Smooth muscle cell (in vitro differentiated cells): ENCODE data around the gene SPC24. TPM values are rescaled to one million over a fixed set of nuclear protein-coding genes. Genes with fewer than 3 reads are reported as not detected.
"Not testable (repeated sequence)": the region's sequence is repeated elsewhere in the genome, so short reads cannot be mapped to it uniquely, and the experiment has no call there.

Source experiments
- DNase-seq: peaks from one replicate; lab custom pipeline; 2025; ENCODE audit not compliant: unreplicated experiment; lab: John Stamatoyannopoulos, UW
- H2AFZ ChIP-seq: fragments of 200-600 bp; sonication (generic); 2 replicates; pipeline ENCODE4 v1.6.0; 2016; ENCODE audit warnings: antibody characterized with exemption, low read depth, mild to moderate bottlenecking
- H3F3A ChIP-seq: fragments of 200-600 bp; sonication (generic); 2 replicates; pipeline ENCODE4 v1.6.0; 2017; ENCODE audit warnings: antibody characterized with exemption, low read depth
- H3K27ac ChIP-seq: fragments of 200-600 bp; sonication (generic); 2 replicates; pipeline ENCODE4 v1.5.1; 2016; ENCODE audit warnings: low read depth, mild to moderate bottlenecking
- H3K27me3 ChIP-seq: fragments of 200-600 bp; sonication (generic); 2 replicates; pipeline ENCODE4 v1.6.1; 2016; ENCODE audit warnings: low read depth, mild to moderate bottlenecking
- H3K36me3 ChIP-seq: fragments of 200-600 bp; sonication (generic); 2 replicates; pipeline ENCODE4 v1.5.1; 2016; ENCODE audit warnings: low read depth
- H3K4me1 ChIP-seq: fragments of 200-600 bp; sonication (generic); 2 replicates; pipeline ENCODE4 v1.5.1; 2016; ENCODE audit warnings: low read depth
- H3K4me2 ChIP-seq: fragments of 200-600 bp; sonication (generic); 2 replicates; pipeline ENCODE4 v1.6.0; 2016; ENCODE audit warnings: mild to moderate bottlenecking
- H3K4me3 ChIP-seq: fragments of 200-600 bp; sonication (generic); 2 replicates; pipeline ENCODE4 v1.5.1; 2016; ENCODE audit warnings: mild to moderate bottlenecking
- H3K79me2 ChIP-seq: fragments of 200-600 bp; sonication (generic); 2 replicates; pipeline ENCODE4 v1.6.0; 2016; ENCODE audit warnings: low read depth, mild to moderate bottlenecking
- H3K9ac ChIP-seq: fragments of 200-600 bp; sonication (generic); 2 replicates; pipeline ENCODE4 v1.6.0; 2016; ENCODE audit warnings: low read depth
- H3K9me3 ChIP-seq: fragments of 200-600 bp; sonication (generic); replicated peaks from 2 replicates; pipeline ENCODE4 v1.5.1; 2016; ENCODE audit warnings: low read depth
- H4K20me1 ChIP-seq: fragments of 200-600 bp; sonication (generic); 2 replicates; pipeline ENCODE4 v1.6.0; 2016; ENCODE audit warnings: low read depth
- CTCF ChIP-seq: fragments of 200-600 bp; sonication (generic); IDR thresholded peaks from 2 replicates; pipeline ENCODE4 v1.5.1; 2017; ENCODE audit warnings: borderline replicate concordance, mild to moderate bottlenecking, antibody characterized with exemption; ENCODE audit not compliant: insufficient read depth, poor library complexity, severe bottlenecking
- WGBS: methylation state at CpG from one replicate; pipeline ENCODE4 v1.1.7; 2016; ENCODE audit warnings: low lambda C conversion rate; 5-methylcytosine and 5-hydroxymethylcytosine counted together
- polyA plus RNA-seq: library from polyadenylated mRNA; unstranded; fragments of >200 nt; fragmentation: Nextera tagmentation; extraction: Ambion mirVana; gene quantifications from 2 replicates; pipeline ENCODE4 v1.2.1, GENCODE V29; 2016
- total RNA-seq: library from RNA; depleted of rRNA; stranded (reverse); fragments of >200 nt; gene quantifications from 2 replicates; pipeline ENCODE4 v1.2.3, GENCODE V29; 2014

The SPC24 gene
- total and polyA plus RNA-seq, 2 experiments from 2014 or later, result 7.6 to 9.7 TPM

- no peak for DNase-seq
- Histone ChIP-seq H3K27me3 (no peaks in the 10 kb centered on the region), H3K36me3 (no peaks in the 10 kb centered on the region), H3F3A (peaks cover 20% of the 10 kb centered on the region), H4K20me1 (no peaks in the 10 kb centered on the region), H3K9ac (no peak overlapping the region), H2AFZ (no peak overlapping the region), H3K79me2 (no peaks in the 10 kb centered on the region), H3K4me3 (no peak overlapping the region), H3K27ac (peak overlapping the region; percentile 94), H3K4me2 (no peak overlapping the region), H3K9me3 (no peaks in the 10 kb centered on the region), H3K4me1 (peaks cover 21% of the 10 kb centered on the region)
- 100% methylated on average over 3 of the region's 3 CpGs for WGBS
- TF ChIP-seq CTCF, result no peak
These were observed 10.1 kb downstream of the SPC24 start for GRCh38 chr19:11145536-11145924.

- H3K9ac ChIP-seq, result peak overlapping the region; percentile 81
- peak; percentile 85 for DNase-seq
- H3K27ac ChIP-seq, result peak overlapping the region; percentile 94
- no peaks in the 10 kb centered on the region for H3K36me3 ChIP-seq
- peak overlapping the region; percentile 82 for H3K4me2 ChIP-seq
- TF ChIP-seq CTCF, result no peak
- H3K79me2 ChIP-seq, result no peaks in the 10 kb centered on the region
- H4K20me1 ChIP-seq, result no peaks in the 10 kb centered on the region
- peaks cover 28% of the 10 kb centered on the region for H3K4me1 ChIP-seq
- H3K4me3 ChIP-seq, result peak overlapping the region; percentile 22
- no peak overlapping the region for H2AFZ ChIP-seq
- peaks cover 35% of the 10 kb centered on the region for H3F3A ChIP-seq
- WGBS, result 2% methylated on average over 20 of the region's 22 CpGs
- H3K9me3 ChIP-seq, result no peaks in the 10 kb centered on the region
- H3K27me3 ChIP-seq, result no peaks in the 10 kb centered on the region
These were observed 12.9 kb downstream of the SPC24 start for GRCh38 chr19:11142528-11143171.

- peak overlapping the region; percentile 53 for H3K4me2 ChIP-seq
- no peak overlapping the region for H2AFZ ChIP-seq
- peak overlapping the region; percentile 94 for H3K27ac ChIP-seq
- TF ChIP-seq CTCF, result no peak
- no peaks in the 10 kb centered on the region for H4K20me1 ChIP-seq
- H3K9me3 ChIP-seq, result no peaks in the 10 kb centered on the region
- peaks cover 28% of the 10 kb centered on the region for H3K4me1 ChIP-seq
- H3K36me3 ChIP-seq, result no peaks in the 10 kb centered on the region
- no peak overlapping the region for H3K4me3 ChIP-seq
- H3K9ac ChIP-seq, result no peak overlapping the region
- no peaks in the 10 kb centered on the region for H3K27me3 ChIP-seq
- H3K79me2 ChIP-seq, result no peaks in the 10 kb centered on the region
- peaks cover 35% of the 10 kb centered on the region for H3F3A ChIP-seq
- WGBS, result 61% methylated on average over 9 of the region's 9 CpGs
- DNase-seq, result no peak
These were observed 13.6 kb downstream of the SPC24 start for GRCh38 chr19:11141937-11142527.

- Histone ChIP-seq H3K27ac (no peak overlapping the region), H3K36me3 (no peaks in the 10 kb centered on the region), H3K9ac (no peak overlapping the region), H3K27me3 (no peaks in the 10 kb centered on the region), H3K9me3 (no peaks in the 10 kb centered on the region), H3F3A (peaks cover 34% of the 10 kb centered on the region), H2AFZ (no peak overlapping the region), H3K4me1 (peaks cover 28% of the 10 kb centered on the region), H3K4me3 (no peak overlapping the region), H3K4me2 (no peak overlapping the region), H3K79me2 (no peaks in the 10 kb centered on the region), H4K20me1 (no peaks in the 10 kb centered on the region)
- no peak for DNase-seq
- no peak for TF ChIP-seq CTCF
- 98% methylated on average over 9 of the region's 9 CpGs for WGBS
These were observed 14.7 kb downstream of the SPC24 start for GRCh38 chr19:11140896-11141295.

GRCh38 chr19:11140023-11140538 lies 15.5 kb downstream of the SPC24 start:
- H3K36me3 ChIP-seq, H2AFZ ChIP-seq, H4K20me1 ChIP-seq, H3K9me3 ChIP-seq, H3K79me2 ChIP-seq, H3K27me3 ChIP-seq, DNase-seq, H3K4me3 ChIP-seq, H3K4me2 ChIP-seq: not testable (repeated sequence)
- Histone ChIP-seq H3F3A (peaks cover 26% of the 10 kb centered on the region), H3K27ac (peak overlapping the region; percentile 86), H3K4me1 (peaks cover 28% of the 10 kb centered on the region), H3K9ac (peak overlapping the region; percentile 47)
- WGBS, result 95% methylated on average over 10 of the region's 10 CpGs
